GM04503 (cell line): ENCODE results near the gene ZC3H12C.
"Not testable (repeated sequence)": the region's sequence is repeated elsewhere in the genome, so short reads cannot be mapped to it uniquely, and the experiment has no call there.

Experiments used
- DNase-seq: peaks from one replicate; pipeline ENCODE4 v3.0.0-alpha.2; 2012; ENCODE audit warnings: low read depth

Gene ZC3H12C

DNA sequence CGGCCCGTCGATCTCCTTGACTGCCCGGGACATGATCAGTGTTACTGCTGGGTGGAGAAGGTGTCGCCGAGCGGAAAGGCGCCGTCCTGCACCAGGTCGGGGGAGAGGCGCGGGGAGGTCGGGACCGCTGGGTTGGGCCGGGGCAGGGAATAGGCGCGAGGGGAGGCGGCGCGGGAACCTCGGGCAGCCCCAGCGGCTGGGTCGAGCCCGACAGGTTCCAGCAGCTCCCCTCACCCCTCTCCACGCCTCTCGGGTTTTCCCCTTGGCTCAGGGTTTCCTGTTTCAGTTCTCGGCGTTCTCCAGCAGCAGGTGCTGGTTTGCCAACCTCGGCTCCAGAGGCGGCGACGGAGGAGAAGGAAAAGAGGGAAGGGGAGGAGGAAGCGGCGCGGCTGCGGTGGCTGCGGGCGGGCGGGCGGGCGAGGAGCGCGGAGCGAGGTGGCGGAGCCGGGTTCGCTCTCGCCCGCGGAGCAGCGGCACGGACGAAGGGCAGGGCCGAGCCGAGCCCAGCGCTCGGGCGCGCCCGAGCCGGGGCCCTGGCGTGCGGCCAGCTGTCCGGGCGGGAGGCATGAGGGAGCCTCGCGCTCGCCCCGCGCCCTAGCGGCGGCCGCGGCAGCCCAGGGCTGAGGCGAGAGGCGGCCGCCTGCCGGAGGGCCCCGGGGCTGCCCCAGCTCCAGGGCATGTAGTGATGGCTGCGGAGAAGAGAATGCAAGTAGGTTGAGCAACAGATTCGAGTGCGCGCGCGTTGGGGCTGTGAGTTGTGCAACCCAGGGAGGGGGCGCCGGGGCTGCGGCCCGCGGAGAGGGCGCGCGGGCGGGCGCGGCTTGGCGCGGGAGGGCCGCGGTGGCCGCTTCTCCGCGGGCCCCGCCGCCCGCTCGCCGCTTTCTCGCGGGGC is at the start of gene ZC3H12C:
TSS of gene ZC3H12C (plus strand) at position 878 of the 892 bp plus-strand sequence. CDS start 20 bp downstream, outside the sequence.
- DNase-seq = peak; percentile 41

DNA sequence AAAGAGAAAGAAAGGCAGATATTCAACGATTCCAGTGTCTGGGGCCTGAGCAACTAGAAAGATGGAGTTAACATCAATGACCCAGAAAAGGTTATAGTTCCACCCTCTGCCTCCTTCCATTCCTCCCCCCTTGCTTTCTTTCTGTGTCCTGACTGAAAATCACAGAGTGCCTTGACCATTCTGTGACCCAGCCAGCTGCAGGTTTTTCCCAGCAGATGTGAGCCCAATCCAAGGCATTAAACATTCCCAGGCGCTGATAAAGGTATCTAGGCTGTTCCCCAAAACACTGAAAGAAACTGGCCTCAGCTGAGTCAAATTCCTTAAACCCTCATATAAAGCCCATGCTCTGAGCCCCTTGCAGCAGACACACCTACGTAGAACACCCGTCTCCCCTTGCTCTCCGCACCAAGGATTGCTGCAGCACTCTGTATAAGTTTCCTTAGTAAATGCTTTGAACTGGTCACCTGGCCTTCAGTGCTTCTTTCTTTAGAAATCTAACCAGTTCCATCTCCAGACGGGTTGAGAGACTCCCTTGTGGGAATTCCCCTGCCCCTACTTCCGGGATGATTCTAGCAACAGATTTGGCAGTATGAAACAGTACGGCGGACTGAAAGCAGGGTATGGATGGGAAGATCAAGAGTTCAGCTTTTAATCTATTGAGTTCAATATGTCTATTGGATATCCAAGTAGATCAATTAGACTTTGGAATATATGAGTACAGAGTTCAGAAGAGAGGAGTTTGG is 48.8 kb upstream of the ZC3H12C start:
- no peak for DNase-seq

DNA sequence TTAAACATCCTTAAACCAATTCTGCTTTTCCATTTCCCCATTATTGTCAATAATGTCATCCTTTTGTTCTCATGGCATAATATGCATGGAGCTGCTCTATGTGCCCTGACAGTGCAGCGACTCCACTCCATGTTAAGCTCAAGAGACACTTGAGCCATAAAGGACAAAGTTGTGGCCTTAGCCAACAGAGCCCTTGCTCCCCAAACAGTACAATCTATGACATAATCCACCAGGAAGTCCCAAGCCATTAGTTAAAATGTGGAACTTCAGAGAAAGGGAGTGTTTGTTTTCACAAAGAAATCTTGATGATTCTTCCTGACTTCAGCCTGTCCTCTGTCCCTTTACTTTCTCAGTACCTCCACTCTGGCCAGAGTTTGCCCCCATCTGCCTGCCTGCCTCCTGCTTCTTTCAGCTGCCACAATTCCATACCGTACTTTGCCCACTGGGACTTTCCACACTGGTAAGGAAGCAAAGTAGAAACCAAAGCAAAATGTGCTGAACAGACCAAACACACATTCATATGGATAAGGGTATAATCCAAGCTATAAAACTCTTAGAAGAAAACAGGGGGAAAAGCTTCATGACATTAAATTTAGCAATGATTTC is 46.3 kb upstream of the ZC3H12C start:
- no peak for DNase-seq

DNA sequence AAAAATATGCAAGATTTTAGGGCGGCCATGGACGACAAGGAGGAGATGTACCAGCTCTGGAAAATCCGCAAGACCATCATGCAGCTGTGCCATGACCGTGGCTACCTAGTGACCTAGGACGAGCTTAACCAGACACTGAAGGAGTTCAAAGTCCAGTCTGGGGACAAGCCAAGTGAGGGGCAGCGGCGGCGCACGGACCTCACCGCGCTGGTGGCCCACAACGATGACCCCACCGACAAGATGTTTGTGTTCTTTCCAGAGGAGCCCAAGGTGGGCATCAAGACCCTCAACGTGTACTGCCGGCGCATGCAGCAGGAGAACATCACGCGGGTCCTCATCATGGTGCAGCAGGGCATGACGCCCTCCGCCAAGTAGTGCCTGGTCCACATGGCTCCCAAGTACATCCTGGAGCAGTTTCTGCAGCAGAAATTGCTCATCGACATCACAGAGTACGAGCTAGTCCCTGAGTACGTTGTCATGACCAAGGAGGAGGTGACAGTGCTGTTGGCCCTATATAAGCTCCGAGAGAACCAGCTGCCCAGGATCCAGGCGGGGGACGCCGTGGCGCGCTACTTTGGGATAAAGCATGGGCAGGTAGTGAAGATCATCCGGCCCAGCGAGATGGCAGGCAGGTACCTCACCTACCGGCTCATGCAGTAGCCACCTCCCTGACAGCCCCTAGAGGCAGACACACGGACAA is 43.5 kb upstream of the ZC3H12C start:
- no peak for DNase-seq

DNA sequence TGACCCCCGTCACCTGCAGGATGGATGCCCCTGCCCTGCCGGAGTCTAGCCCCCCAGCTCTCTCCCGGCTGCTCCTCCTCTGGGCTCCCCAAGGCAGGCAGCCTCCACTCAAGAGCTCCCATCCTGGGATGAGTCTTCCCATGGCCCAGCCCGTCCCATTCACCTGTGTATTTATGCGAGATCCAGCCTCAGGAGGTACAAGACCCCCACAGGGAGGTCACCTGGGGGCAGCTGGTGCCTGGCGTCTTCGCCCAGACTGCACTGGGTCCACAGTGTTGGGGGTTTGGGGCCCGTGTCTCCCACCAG is 43.0 kb upstream of the ZC3H12C start:
- DNase-seq = no peak

DNA sequence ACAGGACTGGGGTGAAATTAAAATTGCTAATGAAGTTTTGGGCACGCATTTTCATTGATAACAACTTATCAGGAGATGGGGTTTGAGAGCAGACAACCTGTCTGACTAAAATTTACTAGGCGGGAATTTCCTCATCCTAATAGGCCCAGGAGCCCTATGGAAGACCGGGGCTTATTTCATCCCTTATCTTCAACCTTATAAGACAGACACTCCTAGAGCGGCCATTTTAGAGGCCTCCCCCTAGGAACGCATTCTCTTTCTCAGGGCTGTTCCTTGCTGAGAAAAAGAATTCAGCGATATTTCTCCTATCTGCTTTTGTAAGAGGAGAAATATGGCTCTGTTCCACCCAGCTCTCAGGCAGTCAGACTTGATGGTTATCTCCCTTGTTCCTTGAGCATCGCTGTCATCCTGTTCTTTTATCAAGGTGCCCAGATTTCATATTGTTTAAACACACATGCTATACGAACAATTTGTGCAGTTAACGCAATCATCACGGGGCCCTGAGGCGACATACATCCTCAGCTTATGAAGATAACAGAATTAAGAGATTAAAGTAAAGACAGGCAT is 39.3 kb upstream of the ZC3H12C start:
- DNase-seq = no peak

DNA sequence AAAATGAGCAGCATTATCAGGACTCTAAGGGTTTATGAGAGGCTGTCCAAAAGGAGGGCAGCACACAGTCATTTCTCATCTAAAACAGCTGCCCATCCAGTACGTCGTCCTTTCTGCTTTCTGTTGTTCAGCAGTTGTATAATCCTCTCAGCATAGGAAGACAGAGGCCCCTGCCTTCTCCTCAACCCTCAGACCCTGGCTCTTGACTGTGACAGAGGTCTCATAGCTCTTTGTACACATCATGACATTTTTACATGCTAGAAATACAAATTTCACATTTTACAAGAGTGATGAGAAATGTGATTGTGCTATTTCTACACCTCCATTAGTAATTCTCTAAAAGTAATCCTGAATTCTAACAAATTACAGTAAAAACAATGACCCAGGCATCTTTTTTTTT is 36.2 kb upstream of the ZC3H12C start:
- no peak for DNase-seq

DNA sequence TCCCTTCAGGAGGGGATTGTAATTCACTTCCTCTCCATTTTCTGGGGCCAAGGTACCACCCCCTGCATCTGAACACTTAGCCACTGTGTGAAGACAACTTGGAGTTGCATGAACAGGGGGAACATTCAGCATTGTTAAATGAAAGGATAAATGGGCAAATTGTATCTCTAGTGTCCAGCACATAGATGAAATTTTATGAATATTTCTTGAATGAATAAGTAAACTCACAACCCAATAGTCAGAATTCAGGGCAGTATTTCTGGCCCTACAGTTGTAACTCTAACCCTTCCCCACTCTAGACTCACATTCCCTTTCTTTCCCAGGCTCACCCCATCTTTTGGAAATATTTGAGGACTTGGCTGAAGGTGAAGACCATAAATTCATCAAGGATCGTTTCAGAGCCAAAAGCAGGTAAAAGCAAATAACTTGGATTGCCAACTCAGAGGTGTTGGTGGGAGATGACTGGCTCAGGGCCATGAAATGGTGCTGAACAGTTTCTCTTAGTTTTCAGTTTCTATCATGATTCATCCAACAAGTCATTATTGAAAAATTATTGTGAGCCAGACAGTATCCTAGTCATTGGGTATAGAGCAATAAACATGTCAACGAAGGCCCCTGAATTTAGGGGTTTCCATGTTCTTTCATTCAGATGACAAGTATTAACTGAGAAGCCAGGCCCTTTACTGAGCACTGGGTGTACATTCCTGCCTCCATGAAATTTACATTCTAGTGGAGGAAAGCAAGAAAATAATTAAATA is 33.3 kb upstream of the ZC3H12C start:
- DNase-seq = peak; percentile 49

DNA sequence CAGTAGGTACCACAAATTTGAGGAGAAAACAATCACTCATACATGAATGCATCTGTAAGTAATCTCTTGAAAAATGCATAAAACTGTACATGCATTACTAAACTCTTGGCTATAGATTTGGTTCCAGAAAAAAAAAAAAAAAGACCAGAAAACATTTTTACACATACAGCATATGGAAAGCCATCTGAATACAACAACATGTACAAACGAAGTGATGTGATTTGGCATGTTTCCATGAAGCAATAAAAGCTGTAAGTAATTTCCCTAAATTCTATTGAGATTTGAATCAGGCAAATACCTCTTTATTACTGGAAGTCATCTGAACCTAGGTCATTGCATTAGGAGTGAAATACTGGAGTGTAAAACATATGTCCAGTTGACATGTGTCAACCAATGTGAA is 31.9 kb upstream of the ZC3H12C start:
- DNase-seq = no peak

DNA sequence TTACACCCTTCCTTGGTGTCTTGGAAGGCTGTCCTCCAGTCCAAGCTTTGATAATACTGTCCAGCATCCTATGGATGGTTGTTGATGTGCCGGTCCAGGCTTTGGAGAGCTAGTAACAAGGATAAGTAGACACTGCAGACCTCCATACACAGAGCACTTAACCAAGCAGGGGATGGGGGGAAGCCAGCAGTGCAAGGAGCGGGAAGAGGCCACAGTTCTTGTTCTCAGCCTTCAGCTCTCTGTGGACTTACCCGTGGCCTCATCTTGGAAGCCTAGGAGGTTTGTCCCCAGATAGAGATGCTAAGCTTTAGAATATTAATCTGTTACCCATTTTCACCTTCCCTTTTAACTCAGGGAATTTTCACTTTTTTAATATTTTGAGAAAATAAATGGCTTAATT is 30.9 kb upstream of the ZC3H12C start:
- DNase-seq = no peak

DNA sequence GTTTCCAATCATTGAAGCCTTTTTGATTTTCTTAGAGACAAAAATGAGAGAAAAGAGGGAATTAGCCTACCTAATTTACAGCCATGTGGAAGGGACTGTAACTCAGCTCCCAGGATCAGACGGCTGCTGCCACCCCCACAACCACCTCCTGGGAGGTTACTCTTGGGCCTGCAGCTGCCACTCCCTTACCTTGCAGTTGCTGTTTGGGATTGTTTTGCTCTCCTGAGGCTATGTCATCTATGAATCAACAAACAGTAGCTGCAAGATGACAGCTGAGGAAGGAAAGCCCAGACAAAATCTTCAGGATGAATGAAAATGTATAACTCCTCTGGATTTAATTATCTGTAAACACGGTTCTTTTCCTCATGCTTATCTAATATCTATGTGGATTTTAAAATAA is 28.0 kb upstream of the ZC3H12C start:
- no peak for DNase-seq

DNA sequence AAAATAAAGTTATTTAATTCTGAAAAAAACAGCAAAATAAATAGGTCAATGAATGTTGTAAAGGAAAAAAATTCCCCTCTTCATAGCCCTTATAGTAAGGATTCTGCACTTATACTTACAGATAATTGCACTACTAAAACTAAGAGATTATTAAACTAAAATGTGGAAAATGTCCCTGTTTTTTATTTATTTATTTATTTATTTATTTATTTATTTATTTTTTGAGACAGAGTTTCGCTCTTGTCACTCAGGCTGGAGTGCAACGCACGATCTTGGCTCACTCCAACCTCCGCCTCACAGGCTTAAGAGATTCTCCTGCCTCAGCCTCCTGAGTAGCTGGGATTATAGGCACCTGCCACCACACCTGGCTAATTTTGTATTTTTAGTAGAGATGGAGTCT is 25.2 kb upstream of the ZC3H12C start:
- not testable (repeated sequence) for DNase-seq

DNA sequence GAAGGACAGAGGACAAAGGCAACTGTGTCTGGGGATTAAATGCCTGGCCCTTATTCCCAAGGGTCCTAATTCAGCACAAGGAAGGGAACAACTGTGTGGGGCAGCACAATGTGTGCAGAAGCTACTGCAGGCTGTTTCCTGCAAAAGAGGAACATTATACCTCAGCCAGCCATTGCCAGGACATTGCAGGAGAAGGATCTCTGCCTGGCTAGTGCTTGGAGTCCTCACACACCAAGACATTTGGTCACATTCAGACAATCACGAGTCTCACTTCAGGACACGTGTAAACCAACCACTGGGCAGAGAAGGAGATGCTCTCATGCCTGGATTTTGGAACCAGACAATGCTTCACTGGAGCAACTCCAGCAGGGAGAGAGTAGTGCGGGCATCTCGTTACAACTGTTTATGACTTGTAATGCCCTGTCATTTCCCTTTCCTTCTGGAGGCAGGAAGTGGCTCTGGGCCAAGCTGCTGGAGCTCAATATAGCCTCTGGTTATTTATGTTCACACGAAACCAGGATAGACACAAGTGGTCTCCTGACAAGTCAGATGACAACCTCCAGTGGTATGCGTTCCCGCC is 23.9 kb upstream of the ZC3H12C start:
- DNase-seq = peak; percentile 61

DNA sequence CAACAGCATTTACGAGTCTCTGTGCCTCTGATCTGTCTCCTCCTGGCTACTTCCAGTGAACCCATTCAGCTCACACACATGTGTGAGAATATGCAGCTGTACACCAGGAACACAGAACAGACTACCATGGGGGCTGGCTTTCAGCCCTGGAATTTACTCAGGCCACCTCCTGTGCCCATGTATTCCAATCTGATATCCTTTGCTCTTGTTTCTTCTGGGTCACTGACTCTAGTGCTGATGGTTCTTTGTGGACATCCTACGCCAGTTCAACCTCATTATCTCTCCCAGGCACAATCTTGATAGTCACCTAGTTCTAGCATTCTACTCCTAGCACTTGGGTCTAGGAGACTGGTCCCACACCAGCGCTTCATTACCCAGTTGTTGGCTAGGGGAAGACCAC is 23.0 kb upstream of the ZC3H12C start:
- DNase-seq = no peak

DNA sequence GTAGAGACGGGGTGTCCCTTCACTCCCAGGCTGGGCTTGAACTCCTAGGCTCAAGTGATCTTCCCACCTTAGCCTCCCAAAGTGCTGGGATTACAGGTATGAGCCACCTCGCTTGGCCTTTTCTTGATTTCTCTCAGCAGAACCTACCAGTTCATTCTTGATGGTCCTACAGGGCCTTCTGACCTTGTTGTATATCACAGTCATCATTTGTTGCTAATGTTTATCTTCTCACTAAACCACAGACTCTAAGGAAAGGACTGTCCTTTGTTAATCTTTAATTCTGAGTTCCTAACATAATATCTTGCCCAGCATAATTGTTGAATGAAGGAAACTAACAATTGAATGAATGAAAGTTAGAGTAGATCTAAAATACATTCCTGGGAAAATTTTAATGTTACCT is 22.0 kb upstream of the ZC3H12C start:
- no peak for DNase-seq

DNA sequence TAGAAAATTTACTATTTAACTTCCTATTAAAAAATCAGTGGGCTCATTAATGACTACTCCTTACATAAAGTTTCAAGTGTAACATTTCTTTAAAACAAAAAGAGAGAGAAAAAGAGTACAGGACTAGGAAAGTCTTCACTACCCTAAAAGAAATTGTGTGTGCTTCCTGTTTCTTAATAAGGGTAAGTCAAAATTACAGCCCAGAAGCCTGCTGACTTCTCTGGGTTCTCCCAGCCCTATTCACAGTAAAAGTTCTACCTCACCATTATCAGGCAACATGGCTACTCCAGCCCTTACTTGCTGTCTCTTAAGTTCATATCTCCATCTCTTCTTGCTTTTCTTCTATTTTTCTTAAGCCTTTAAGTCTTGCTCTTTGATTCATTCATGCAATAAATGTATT is 20.3 kb upstream of the ZC3H12C start:
- DNase-seq = no peak

DNA sequence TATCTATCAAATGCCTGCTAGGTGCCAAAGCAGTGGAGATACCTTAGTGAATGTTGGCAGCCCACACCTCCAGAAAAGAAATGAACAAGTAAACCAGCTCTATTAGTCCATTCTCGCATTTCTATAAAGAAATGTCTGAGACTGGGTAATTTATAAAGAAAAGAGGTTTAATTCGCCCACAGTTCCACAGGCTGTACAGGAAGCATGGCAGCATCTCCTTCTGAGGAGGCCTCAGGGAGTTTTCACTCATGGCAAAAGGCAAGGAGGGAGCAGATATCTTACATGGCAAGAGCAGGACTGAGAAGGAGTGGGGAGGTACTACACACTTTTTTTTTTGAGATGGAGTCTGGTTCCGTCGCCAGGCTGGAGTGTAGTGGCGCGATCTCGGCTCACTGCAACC is 18.7 kb upstream of the ZC3H12C start:
- DNase-seq = no peak

DNA sequence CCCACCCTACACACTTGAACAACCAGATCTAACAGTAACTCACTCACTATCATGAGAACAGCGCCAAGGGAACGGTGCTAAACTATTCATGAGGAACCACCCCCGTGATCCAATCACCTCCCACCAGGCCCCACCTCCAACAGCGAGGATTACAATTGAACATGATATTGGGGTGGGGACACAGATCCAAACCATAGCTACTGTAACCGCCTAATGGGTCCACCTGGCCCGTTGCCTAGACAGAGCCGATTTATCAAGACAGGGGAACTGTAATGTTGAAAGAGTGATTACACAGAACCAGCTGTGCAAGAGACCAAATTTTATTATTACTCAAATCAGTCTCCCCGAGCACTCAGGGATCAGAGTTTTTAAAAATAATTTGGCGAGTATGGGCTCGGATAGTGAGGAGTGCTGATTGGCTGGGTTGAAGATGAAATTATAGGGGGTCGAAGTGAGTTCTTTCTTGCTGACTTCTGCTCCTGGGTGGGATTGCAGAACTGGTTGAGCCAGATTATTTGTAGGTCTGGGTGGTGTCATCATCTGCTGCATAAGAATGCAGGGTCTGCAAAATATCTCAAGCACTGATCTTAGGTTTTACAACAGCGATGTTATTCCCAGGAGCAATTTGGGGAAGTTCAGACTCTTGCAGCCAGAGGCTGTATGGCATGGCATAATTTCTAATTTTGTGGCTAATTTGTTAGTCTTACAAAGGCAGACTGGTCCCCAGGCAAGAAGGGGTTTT is 17.9 kb upstream of the ZC3H12C start:
- no peak for DNase-seq

DNA sequence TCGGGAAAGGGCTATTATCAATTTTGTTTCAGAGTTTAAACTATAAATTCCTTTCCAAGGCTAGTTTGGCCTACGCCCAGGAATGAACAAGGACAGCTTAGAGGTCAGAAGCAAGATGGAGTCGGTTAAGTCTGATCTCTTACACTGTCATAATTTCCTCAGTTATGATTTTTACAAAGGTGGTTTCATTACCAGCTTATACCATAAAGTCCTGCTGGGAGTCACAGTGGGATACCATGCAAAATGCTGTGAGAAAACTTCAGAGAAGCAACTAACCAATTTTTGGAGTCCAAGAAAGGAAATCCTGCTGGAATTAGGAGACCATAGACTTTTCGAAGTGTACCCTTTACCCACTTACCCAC is 17.4 kb upstream of the ZC3H12C start:
- DNase-seq = no peak

DNA sequence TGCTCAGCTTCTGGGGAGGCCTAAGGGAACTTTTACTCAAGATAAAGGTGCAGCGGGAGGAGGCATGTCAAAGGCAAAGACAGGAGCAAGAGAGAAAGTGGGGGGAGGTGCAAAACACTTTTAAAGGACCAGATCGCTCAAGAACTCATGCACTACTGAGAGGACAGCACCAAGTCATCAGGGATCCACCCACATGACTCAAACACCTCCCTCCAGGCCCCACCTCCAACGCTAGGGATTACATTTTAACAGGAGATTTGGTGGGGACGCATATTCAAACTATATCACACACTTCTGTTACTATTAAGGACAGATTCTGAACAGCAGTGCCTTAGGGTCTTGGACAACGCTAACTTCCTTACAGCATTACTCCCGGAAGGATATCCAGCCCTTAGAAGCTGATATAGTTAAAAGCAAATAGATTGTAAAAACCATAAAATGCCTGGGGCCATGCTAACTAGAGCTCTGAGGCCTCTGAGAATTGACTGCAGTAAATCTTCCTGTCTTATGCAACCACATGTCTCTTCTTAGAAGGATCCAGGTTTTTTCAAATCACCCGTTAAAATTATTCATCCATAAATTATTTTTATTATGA is 16.7 kb upstream of the ZC3H12C start:
- no peak for DNase-seq
